Astrocyte (in vitro differentiated cells and primary cell): Measurements from ENCODE around the gene RPGRIP1L. TPM values are rescaled to one million over a fixed set of nuclear protein-coding genes. Genes with fewer than 3 reads are reported as not detected.

Source experiments
- DNase-seq: peaks from one replicate; pipeline ENCODE4 v3.0.0-alpha.2; 2010; ENCODE audit warnings: low read depth
- FAIRE-seq: peaks from 2 replicates; lab custom pipeline; 2011; peaks lifted over from hg19 to GRCh38; lab: Jason Lieb, UNC
- H2AFZ ChIP-seq: 2 replicates; pipeline ENCODE4 v1.6.0; 2012; ENCODE audit warnings: low read depth, low read length, inconsistent platforms
- H3K27ac ChIP-seq: 2 replicates; pipeline ENCODE4 v1.5.1; 2011; ENCODE audit warnings: low read depth, low read length, inconsistent platforms
- H3K27me3 ChIP-seq: 2 replicates; pipeline ENCODE4 v1.6.0; 2011; ENCODE audit warnings: low read length, inconsistent platforms; ENCODE audit not compliant: insufficient read depth
- H3K36me3 ChIP-seq: 2 replicates; pipeline ENCODE4 v1.5.1; 2011; ENCODE audit warnings: low read length, inconsistent platforms; ENCODE audit not compliant: insufficient read depth
- H3K4me1 ChIP-seq: 2 replicates; pipeline ENCODE4 v1.5.1; 2011; ENCODE audit warnings: low read length, inconsistent platforms; ENCODE audit not compliant: insufficient read depth
- H3K4me2 ChIP-seq: 2 replicates; pipeline ENCODE4 v1.6.0; 2012; ENCODE audit warnings: low read length, inconsistent platforms
- H3K4me3 ChIP-seq: 2 replicates; pipeline ENCODE4 v1.5.1; 2011; ENCODE audit warnings: low read depth, mild to moderate bottlenecking, low read length, inconsistent platforms; ENCODE audit not compliant: insufficient read depth
- H3K79me2 ChIP-seq: 2 replicates; pipeline ENCODE4 v1.6.0; 2012; ENCODE audit warnings: mild to moderate bottlenecking, low read length, inconsistent platforms; ENCODE audit not compliant: insufficient read depth
- H3K9ac ChIP-seq: 2 replicates; pipeline ENCODE4 v1.6.0; 2012; ENCODE audit warnings: mild to moderate bottlenecking, low read length, inconsistent platforms
- H3K9me3 ChIP-seq: 2 replicates; pipeline ENCODE4 v1.5.1; 2012; ENCODE audit warnings: low read depth, mild to moderate bottlenecking, low read length, inconsistent platforms; ENCODE audit not compliant: insufficient read depth
- H4K20me1 ChIP-seq: 2 replicates; pipeline ENCODE4 v1.6.0; 2012; ENCODE audit warnings: low read length, inconsistent platforms; ENCODE audit not compliant: insufficient read depth
- H3K27ac Mint-ChIP-seq: one replicate; pipeline ENCODE4 v1.8.0; 2021; ENCODE audit warnings: mild to moderate bottlenecking, mixed read lengths; ENCODE audit not compliant: unreplicated experiment
- H3K27me3 Mint-ChIP-seq: one replicate; pipeline ENCODE4 v1.8.0; 2021; ENCODE audit warnings: low read depth, mixed read lengths; ENCODE audit not compliant: unreplicated experiment
- H3K36me3 Mint-ChIP-seq: one replicate; pipeline ENCODE4 v1.8.0; 2021; ENCODE audit warnings: low read depth, mixed read lengths; ENCODE audit not compliant: unreplicated experiment
- H3K4me1 Mint-ChIP-seq: one replicate; pipeline ENCODE4 v1.8.0; 2021; ENCODE audit warnings: low read depth, mixed read lengths; ENCODE audit not compliant: unreplicated experiment
- H3K4me3 Mint-ChIP-seq: one replicate; pipeline ENCODE4 v1.8.0; 2021; ENCODE audit warnings: mild to moderate bottlenecking, moderate library complexity, mixed read lengths; ENCODE audit not compliant: unreplicated experiment
- H3K9me3 Mint-ChIP-seq: one replicate; pipeline ENCODE4 v1.8.0; 2021; ENCODE audit warnings: mild to moderate bottlenecking, mixed read lengths; ENCODE audit not compliant: unreplicated experiment
- EZH2 ChIP-seq: IDR thresholded peaks from 2 replicates; pipeline ENCODE4 v1.6.1; 2012; ENCODE audit warnings: mild to moderate bottlenecking, low read length, inconsistent platforms; ENCODE audit not compliant: insufficient read depth
- total RNA-seq: library from RNA; stranded (reverse); gene quantifications from 2 replicates; pipeline ENCODE4 v1.2.1, GENCODE V29; 2021
- TF ChIP-seq, protein P1 (sequence below): IDR thresholded peaks from 2 replicates; pipeline ENCODE4 v1.5.1; 2011; ENCODE audit warnings: low read depth, mild to moderate bottlenecking, inconsistent platforms, low read length, moderate library complexity; ENCODE audit not compliant: insufficient read depth

RPGRIP1L gene
- total RNA-seq, 1 donor from 2014 or later = 18.1 TPM

DNA sequence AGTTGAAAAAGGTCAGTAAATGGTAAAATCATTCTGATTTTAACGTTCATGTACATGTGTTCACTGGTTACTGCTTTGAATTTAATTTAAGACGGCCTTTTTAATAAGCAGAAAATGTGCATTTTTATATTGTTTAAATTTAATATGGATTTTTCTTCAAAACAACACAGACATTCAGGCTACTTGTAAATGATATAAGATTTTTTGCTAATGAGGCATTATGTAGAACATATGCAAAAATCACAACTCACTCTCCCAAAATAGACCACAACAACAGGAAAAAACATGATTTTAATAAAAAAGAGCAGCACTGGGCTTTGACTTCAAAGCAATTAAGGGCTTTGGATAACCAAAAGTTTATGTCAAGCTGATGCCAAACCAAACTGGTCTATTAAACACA, 22.3 kb downstream of the RPGRIP1L start:
- H3K9me3 Mint-ChIP-seq = peaks cover 8% of the 10 kb centered on the region
- FAIRE-seq (no peak), DNase-seq (no peak)
- Histone ChIP-seq H3K36me3 (peaks cover 4% of the 10 kb centered on the region), H2AFZ (no peak overlapping the region), H3K27ac (no peak overlapping the region), H3K4me1 (no peaks in the 10 kb centered on the region), H3K79me2 (no peaks in the 10 kb centered on the region), H3K4me2 (no peak overlapping the region), H4K20me1 (no peaks in the 10 kb centered on the region), H3K4me3 (no peak overlapping the region), H3K9me3 (no peaks in the 10 kb centered on the region), H3K9ac (no peak overlapping the region), H3K27me3 (no peaks in the 10 kb centered on the region)
- H3K27me3 Mint-ChIP-seq = no peaks in the 10 kb centered on the region
- H3K4me3 Mint-ChIP-seq = no peak overlapping the region
- peaks cover 16% of the 10 kb centered on the region for H3K36me3 Mint-ChIP-seq
- TF ChIP-seq, protein P1, sequence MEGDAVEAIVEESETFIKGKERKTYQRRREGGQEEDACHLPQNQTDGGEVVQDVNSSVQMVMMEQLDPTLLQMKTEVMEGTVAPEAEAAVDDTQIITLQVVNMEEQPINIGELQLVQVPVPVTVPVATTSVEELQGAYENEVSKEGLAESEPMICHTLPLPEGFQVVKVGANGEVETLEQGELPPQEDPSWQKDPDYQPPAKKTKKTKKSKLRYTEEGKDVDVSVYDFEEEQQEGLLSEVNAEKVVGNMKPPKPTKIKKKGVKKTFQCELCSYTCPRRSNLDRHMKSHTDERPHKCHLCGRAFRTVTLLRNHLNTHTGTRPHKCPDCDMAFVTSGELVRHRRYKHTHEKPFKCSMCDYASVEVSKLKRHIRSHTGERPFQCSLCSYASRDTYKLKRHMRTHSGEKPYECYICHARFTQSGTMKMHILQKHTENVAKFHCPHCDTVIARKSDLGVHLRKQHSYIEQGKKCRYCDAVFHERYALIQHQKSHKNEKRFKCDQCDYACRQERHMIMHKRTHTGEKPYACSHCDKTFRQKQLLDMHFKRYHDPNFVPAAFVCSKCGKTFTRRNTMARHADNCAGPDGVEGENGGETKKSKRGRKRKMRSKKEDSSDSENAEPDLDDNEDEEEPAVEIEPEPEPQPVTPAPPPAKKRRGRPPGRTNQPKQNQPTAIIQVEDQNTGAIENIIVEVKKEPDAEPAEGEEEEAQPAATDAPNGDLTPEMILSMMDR = no peak
- TF ChIP-seq EZH2 = no peak
- no peaks in the 10 kb centered on the region for H3K4me1 Mint-ChIP-seq
- H3K27ac Mint-ChIP-seq = no peak overlapping the region

DNA sequence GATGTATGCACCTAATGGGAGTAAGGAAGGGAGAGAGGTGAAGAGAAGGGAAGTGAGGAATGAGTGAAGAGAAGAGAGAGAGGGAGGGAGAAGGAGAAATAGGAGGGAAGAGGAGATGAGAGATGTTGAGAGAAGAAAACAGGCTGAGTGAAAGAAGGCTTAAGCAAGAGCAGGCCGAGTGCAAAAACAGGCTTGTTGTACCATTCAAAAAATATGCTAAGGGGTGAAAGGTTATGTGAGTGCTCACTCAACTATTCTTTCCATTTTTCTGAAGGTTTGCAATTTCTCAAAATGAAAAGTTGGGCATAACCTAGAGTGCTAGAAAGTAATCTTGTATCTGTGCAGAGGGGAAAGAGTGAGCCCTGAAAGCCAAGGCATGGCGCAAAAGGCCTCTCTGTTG, 22.9 kb downstream of the RPGRIP1L start:
- H3K4me2 ChIP-seq = no peak overlapping the region
- H3K4me3 ChIP-seq = no peak overlapping the region
- Mint-ChIP-seq H3K27me3 (no peaks in the 10 kb centered on the region), H3K4me1 (no peaks in the 10 kb centered on the region), H3K27ac (no peak overlapping the region), H3K36me3 (peaks cover 13% of the 10 kb centered on the region), H3K4me3 (no peak overlapping the region), H3K9me3 (peaks cover 8% of the 10 kb centered on the region)
- H3K9me3 ChIP-seq = no peaks in the 10 kb centered on the region
- FAIRE-seq = no peak
- peaks cover 3% of the 10 kb centered on the region for H3K36me3 ChIP-seq
- TF ChIP-seq, protein P1 = no peak
- no peak for TF ChIP-seq EZH2
- no peaks in the 10 kb centered on the region for H3K27me3 ChIP-seq
- H2AFZ ChIP-seq = no peak overlapping the region
- H3K4me1 ChIP-seq = no peaks in the 10 kb centered on the region
- no peak overlapping the region for H3K9ac ChIP-seq
- no peak overlapping the region for H3K27ac ChIP-seq
- no peak for DNase-seq
- no peaks in the 10 kb centered on the region for H3K79me2 ChIP-seq
- H4K20me1 ChIP-seq = no peaks in the 10 kb centered on the region

- Histone ChIP-seq H3K4me1 (no peaks in the 10 kb centered on the region), H3K4me3 (no peak overlapping the region), H3K27me3 (no peaks in the 10 kb centered on the region), H4K20me1 (no peaks in the 10 kb centered on the region), H2AFZ (no peak overlapping the region), H3K36me3 (peaks cover 3% of the 10 kb centered on the region), H3K9ac (no peak overlapping the region), H3K79me2 (no peaks in the 10 kb centered on the region), H3K4me2 (no peak overlapping the region), H3K27ac (no peak overlapping the region), H3K9me3 (no peaks in the 10 kb centered on the region)
- FAIRE-seq (no peak), DNase-seq (peak; percentile 5)
- Mint-ChIP-seq H3K9me3 (no peaks in the 10 kb centered on the region), H3K36me3 (peaks cover 2% of the 10 kb centered on the region), H3K27me3 (no peaks in the 10 kb centered on the region), H3K4me1 (no peaks in the 10 kb centered on the region), H3K27ac (no peak overlapping the region), H3K4me3 (no peak overlapping the region)
- TF ChIP-seq EZH2 = no peak
- TF ChIP-seq, protein P1 = no peak
These were observed 24.8 kb downstream of the RPGRIP1L start for GRCh38 chr16:53678756-53679343.
